K562 (cell line): ENCODE data around the gene MMP10. TPM values are rescaled to one million over a fixed set of nuclear protein-coding genes. Genes with fewer than 3 reads are reported as not detected.

ENCODE experiments used
- ATAC-seq: fragments of 200-7000 bp; cut with Tn5 transposase; 3 replicates; pipeline ENCODE4 v1.9.1; 2020; ENCODE audit warnings: moderate library complexity
- BruUV-seq: library from RNA; stranded (reverse); fragments of 400-500 nt; replicated peaks from 2 replicates; lab custom pipeline; 2021; lab: Mats Ljungman, UMichigan
- CTCF ChIA-PET: fragments of 300-600 bp; formaldehyde crosslinking; extraction: SDS; loops from one replicate; lab custom pipeline; 2021; ENCODE audit warnings: low intra/inter-chr PET ratio; lab: Yijun Ruan, JAX
- POLR2A ChIA-PET: fragments of 300-600, 350-650 bp; sonication (Branson Sonifier 250); formaldehyde crosslinking; extraction: SDS; loops from one replicate; lab custom pipeline; 2021; ENCODE audit warnings: antibody characterized with exemption, inconsistent platforms; lab: Yijun Ruan, JAX
- DNase-seq, 4 experiments: peaks; one replicate each; pipeline versions ENCODE4 v3.0.0 to v3.0.0-alpha.2; 2011 to 2018; ENCODE audit warnings: low spot score in 3 of 4, mixed read lengths in 3 of 4; ENCODE audit errors: extremely low read depth in 1 of 4
- FAIRE-seq: peaks from 2 replicates; lab custom pipeline; 2011; peaks lifted over from hg19 to GRCh38; lab: Jason Lieb, UNC
- H2AFZ ChIP-seq: 2 replicates; pipeline ENCODE4 v1.6.0; 2011; ENCODE audit warnings: low read depth, low read length, control low read depth, inconsistent platforms
- H3K27ac ChIP-seq: fragments of 200-600 bp; 3 replicates; pipeline ENCODE4 v1.8.0; 2011; ENCODE audit warnings: low read depth, mild to moderate bottlenecking, control low read depth, inconsistent platforms, low read length, moderate library complexity, mixed read lengths; ENCODE audit errors: extremely low read depth
- H3K27me3 ChIP-seq, 2 experiments: fragments of 300-600 bp in 1 of 2; 2 replicates in 1 of 2; 3 replicates in 1 of 2; pipeline versions ENCODE4 v1.6.0 to v1.8.0; 2011; ENCODE audit warnings: inconsistent platforms in 2 of 2, low read length in 2 of 2, mild to moderate bottlenecking in 1 of 2, mixed read lengths in 1 of 2, moderate library complexity in 1 of 2; ENCODE audit not compliant: control insufficient read depth in 2 of 2, insufficient read depth in 2 of 2
- H3K36me3 ChIP-seq: fragments of 300-600 bp; 3 replicates; pipeline ENCODE4 v1.8.0; 2011; ENCODE audit warnings: mild to moderate bottlenecking, low read length, inconsistent platforms; ENCODE audit not compliant: control insufficient read depth, insufficient read depth
- H3K4me1 ChIP-seq, 2 experiments: fragments of 200-600 bp in 1 of 2; replicated peaks in 1 of 2; 2 replicates in 1 of 2; 3 replicates in 1 of 2; pipeline versions ENCODE4 v1.5.1 to v1.8.0; 2011; ENCODE audit warnings: inconsistent platforms in 2 of 2, low read length in 2 of 2, mild to moderate bottlenecking in 1 of 2, mixed read lengths in 1 of 2, moderate library complexity in 1 of 2; ENCODE audit not compliant: control insufficient read depth in 2 of 2, insufficient read depth in 2 of 2
- H3K4me2 ChIP-seq: 2 replicates; pipeline ENCODE4 v1.6.1; 2011; ENCODE audit warnings: low read length, control low read depth, inconsistent platforms, mixed read lengths; ENCODE audit not compliant: insufficient read depth
- H3K4me3 ChIP-seq: fragments of 200-600 bp; sonication (generic), shearing (Covaris generic); 2 replicates; pipeline ENCODE4 v1.5.1; 2016; ENCODE audit warnings: control low read depth, inconsistent platforms
- H3K79me2 ChIP-seq: fragments of 200-600 bp; 3 replicates; pipeline ENCODE4 v1.8.0; 2011; ENCODE audit warnings: low read length, inconsistent platforms; ENCODE audit not compliant: control insufficient read depth, insufficient read depth
- H3K9ac ChIP-seq, 2 experiments: 2 replicates each; pipeline versions ENCODE4 v1.6.0 to v1.6.1; 2011; ENCODE audit warnings: low read depth in 2 of 2, low read length in 2 of 2, control low read depth in 1 of 2, inconsistent platforms in 1 of 2, mild to moderate bottlenecking in 1 of 2, mixed read lengths in 1 of 2; ENCODE audit not compliant: insufficient read depth in 1 of 2
- H3K9me1 ChIP-seq: one replicate; pipeline ENCODE4 v1.6.0; 2011; ENCODE audit warnings: inconsistent platforms, mild to moderate bottlenecking, low read length, moderate library complexity; ENCODE audit not compliant: control insufficient read depth, insufficient read depth
- H3K9me3 ChIP-seq: replicated peaks from 2 replicates; pipeline ENCODE4 v1.5.1; 2011; ENCODE audit warnings: low read depth, low read length, inconsistent platforms; ENCODE audit not compliant: control insufficient read depth, insufficient read depth
- H4K20me1 ChIP-seq: replicated peaks from 2 replicates; pipeline ENCODE4 v1.6.1; 2011; ENCODE audit warnings: low read length, inconsistent platforms, mixed read lengths; ENCODE audit not compliant: control insufficient read depth, insufficient read depth
- CC2D1A ChIP-seq: fragments of 450-650 bp; IDR thresholded peaks from 2 replicates; pipeline ENCODE4 v1.6.1; 2017; ENCODE audit warnings: mild to moderate bottlenecking
- E2F1 ChIP-seq: sonication (generic); formaldehyde crosslinking; IDR thresholded peaks from 2 replicates; pipeline ENCODE4 v1.8.1; 2023; ENCODE audit warnings: mild to moderate bottlenecking, missing genetic modification reagents, moderate library complexity
- KDM1A ChIP-seq, 2 experiments: fragments of 450-650 bp; IDR thresholded peaks; 2 replicates each; pipeline ENCODE4 v1.6.1; 2016; ENCODE audit warnings: mild to moderate bottlenecking in 2 of 2
- MTA3 ChIP-seq: fragments of 450-650 bp; formaldehyde crosslinking; IDR thresholded peaks from 2 replicates; pipeline ENCODE4 v1.6.1; 2017; ENCODE audit warnings: mild to moderate bottlenecking, borderline replicate concordance
- TFE3 ChIP-seq: fragments of 450-650 bp; formaldehyde crosslinking; IDR thresholded peaks from 2 replicates; pipeline ENCODE4 v1.4.0; 2020; ENCODE audit warnings: mild to moderate bottlenecking, mixed read lengths
- ZNF143 ChIP-seq: sonication (generic); formaldehyde crosslinking; IDR thresholded peaks from 2 replicates; pipeline ENCODE4 v1.9.0; 2022; ENCODE audit warnings: mild to moderate bottlenecking, missing genetic modification reagents
- ZNF324 ChIP-seq: fragments of 250-450 bp; sonication (Bioruptor Pico); IDR thresholded peaks from 2 replicates; pipeline ENCODE4 v1.4.0; 2020; ENCODE audit warnings: mild to moderate bottlenecking
- ZNF699 ChIP-seq: fragments of 250-450 bp; sonication (Bioruptor Pico); IDR thresholded peaks from 2 replicates; pipeline ENCODE4 v1.8.0; 2021; ENCODE audit warnings: mild to moderate bottlenecking, moderate library complexity; ENCODE audit not compliant: insufficient replicate concordance
- WGBS: fragments of 100-300 bp; shearing (Covaris generic); methylation state at CpG from one replicate; pipeline ENCODE4 v1.1.6; 2016; ENCODE audit warnings: low coverage, mixed read lengths; ENCODE audit not compliant: insufficient coverage; ENCODE audit errors: missing lambda C conversion rate; 5-methylcytosine and 5-hydroxymethylcytosine counted together
- in situ Hi-C: fragments of 300-500 bp; cut with MboI; formaldehyde crosslinking; loops from 4 replicates; pipeline ENCODE4 v1.15.0; 2018; ENCODE audit warnings: inconsistent platforms, mixed read lengths
- intact Hi-C: fragments of 100-400 bp; cut with micrococcal nuclease; formaldehyde crosslinking; loops from 2 replicates; pipeline ENCODE4 v1.14.2; 2022
- polyA plus RNA-seq, 8 experiments: library from polyadenylated mRNA; depleted of rRNA in 4 of 8; stranded (reverse) in 5 of 8; unstranded in 3 of 8; fragments of >200 nt; fragmentation: Nextera tagmentation in 2 of 8; fragmentation: Illumina TruSeq in 1 of 8; extraction: Ambion mirVana in 2 of 8; extraction: Trizol in 1 of 8; gene quantifications; 2 replicates each; pipeline versions ENCODE4 v1.2.1 to v1.2.3, GENCODE V29; 2011 to 2014; ENCODE audit warnings: inconsistent platforms in 1 of 8, missing spikeins in 1 of 8
- total RNA-seq, 7 experiments: library from RNA; depleted of rRNA in 6 of 7; stranded (reverse); fragments of >200 nt in 6 of 7; fragmentation: Illumina TruSeq in 2 of 7; extraction: Trizol in 2 of 7; gene quantifications; 2 replicates each; pipeline versions ENCODE4 v1.2.1 to v1.2.3, GENCODE V29; 2011 to 2021; ENCODE audit warnings: low replicate concordance in 1 of 7

MMP10 gene
- total and polyA plus RNA-seq, 9 of the 15 experiments (the other 6 are each of a cell fraction or from before 2014, with no cell fraction given) = not detected

- ChIA-PET POLR2A (no interaction called here), CTCF (no interaction called here)
- no peak for DNase-seq
- no peak overlapping the region for H3K9ac ChIP-seq
- H3K79me2 ChIP-seq = no peaks in the 10 kb centered on the region
- H3K36me3 ChIP-seq = no peaks in the 10 kb centered on the region
- H3K27ac ChIP-seq = no peak overlapping the region
- FAIRE-seq = no peak
- in situ Hi-C loops (no loop called here), intact Hi-C loops (no loop called here)
- BruUV-seq = no TSS peak
- ATAC-seq = no peak
- under 1% methylated on average over 6 of the region's 6 CpGs for WGBS
- H3K4me1 ChIP-seq = no peaks in the 10 kb centered on the region
- H3K27me3 ChIP-seq = no peaks in the 10 kb centered on the region
- no peaks in the 10 kb centered on the region for H4K20me1 ChIP-seq
- no peak overlapping the region for H3K4me3 ChIP-seq
- H3K9me1 ChIP-seq = no peaks in the 10 kb centered on the region
- no peak overlapping the region for H2AFZ ChIP-seq
- no peak for TF ChIP-seq TFE3 (CRISPR knock-in tag)
- no peak for TF ChIP-seq ZNF143 (CRISPR knock-in tag)
- no peak for TF ChIP-seq MTA3
- TF ChIP-seq KDM1A (IDR thresholded peaks at IDR 0.05) = no peak
- TF ChIP-seq E2F1 (CRISPR knock-in tag) = no peak
- no peak for TF ChIP-seq ZNF699 (CRISPR knock-in tag)
- no peak for TF ChIP-seq CC2D1A
- TF ChIP-seq ZNF324 (CRISPR knock-in tag) = no peak
- no peak overlapping the region for H3K4me2 ChIP-seq
- no peaks in the 10 kb centered on the region for H3K9me3 ChIP-seq
Measured at GRCh38 chr11:102793677-102794290, 13.4 kb upstream of the MMP10 start.
